HG03460 (cell line): ENCODE results near the gene FBXL16.
A peak's percentile ranks its signal among the peaks of the same experiment; 100 is the strongest.

Experiments
- ATAC-seq: cut with Tn5 transposase; IDR thresholded peaks from one replicate; pipeline ENCODE4 v1.9.1; 2021; ENCODE audit not compliant: unreplicated experiment

The FBXL16 gene

GRCh38 chr16:735982-736453 is 30.4 kb upstream of the FBXL16 start:
- ATAC-seq = no peak

GRCh38 chr16:734981-735881 is 29.6 kb upstream of the FBXL16 start:
- no peak for ATAC-seq

GRCh38 chr16:734208-734980 is 28.8 kb upstream of the FBXL16 start:
- no peak for ATAC-seq

- ATAC-seq = no peak
Observed at GRCh38 chr16:733382-734207, 28.0 kb upstream of the FBXL16 start.

GRCh38 chr16:732936-733335 is 27.3 kb upstream of the FBXL16 start:
- ATAC-seq = no peak

- no peak for ATAC-seq
Observed at GRCh38 chr16:732332-732731, 26.7 kb upstream of the FBXL16 start.

GRCh38 chr16:730666-731509 is 25.3 kb upstream of the FBXL16 start:
- ATAC-seq = no peak

- ATAC-seq = no peak
Observed at GRCh38 chr16:729768-730665, 24.4 kb upstream of the FBXL16 start.

- no peak for ATAC-seq
Observed at GRCh38 chr16:728890-729744, 23.5 kb upstream of the FBXL16 start.

- ATAC-seq = peak; percentile 37
Observed at GRCh38 chr16:728131-728889, 22.7 kb upstream of the FBXL16 start.

- ATAC-seq = peak; percentile 5
Observed at GRCh38 chr16:727291-727977, 21.8 kb upstream of the FBXL16 start.

GRCh38 chr16:726438-727290 is 21.1 kb upstream of the FBXL16 start, which contains the start of the genes CCDC78 and HAGHL:
Gene CCDC78 (minus strand): TSS chr16:726443. CDS start chr16:726367, 76 bp downstream.
Gene HAGHL (plus strand): TSS chr16:727106. CDS start chr16:727510, 404 bp downstream.
- no peak for ATAC-seq

GRCh38 chr16:726188-726437 is 20.5 kb upstream of the FBXL16 start:
- no peak for ATAC-seq

- no peak for ATAC-seq
Observed at GRCh38 chr16:725463-726187, 20.0 kb upstream of the FBXL16 start.

- no peak for ATAC-seq
Observed at GRCh38 chr16:725041-725376, 19.4 kb upstream of the FBXL16 start.
